Measurements from ENCODE around the gene THRA.

GRCh38 chr17:40056379-40057015 lies 6.3 kb upstream of the THRA start:
- TF ChIP-seq CTCF (IDR thresholded peaks at IDR 0.05; ENCODE audit: extremely low read depth in 1 of 2, insufficient read depth in 1 of 2, low read depth in 1 of 2, low read length in 2 of 2): no peak
- no peak for TF ChIP-seq JUN (IDR thresholded peaks at IDR 0.05; ENCODE audit: borderline replicate concordance, insufficient read depth, insufficient read length, low read depth)
- no peak for TF ChIP-seq MYC (IDR thresholded peaks at IDR 0.05; ENCODE audit: low read depth, low read length)
- TF ChIP-seq POLR2AphosphoS5 (IDR thresholded peaks at IDR 0.05; ENCODE audit: insufficient read depth, low read depth, low read length): no peak
- TF ChIP-seq POLR2A (IDR thresholded peaks at IDR 0.05; ENCODE audit: low read depth, low read length): no peak

All from endothelial cell of umbilical vein (primary cell).